ENCODE data around the gene SSC5D.

GRCh38 chr19:55455576-55456235 lies 32.5 kb upstream of the SSC5D start:
- TF ChIP-seq ELF4 (IDR thresholded peaks at IDR 0.05) (no peak), ARNT (IDR thresholded peaks at IDR 0.05) (no peak), FOXM1 (IDR thresholded peaks at IDR 0.05; ENCODE audit: borderline replicate concordance) (no peak), FOXA1 (IDR thresholded peaks at IDR 0.05) (no peak)
- TF ChIP-seq, protein P1, sequence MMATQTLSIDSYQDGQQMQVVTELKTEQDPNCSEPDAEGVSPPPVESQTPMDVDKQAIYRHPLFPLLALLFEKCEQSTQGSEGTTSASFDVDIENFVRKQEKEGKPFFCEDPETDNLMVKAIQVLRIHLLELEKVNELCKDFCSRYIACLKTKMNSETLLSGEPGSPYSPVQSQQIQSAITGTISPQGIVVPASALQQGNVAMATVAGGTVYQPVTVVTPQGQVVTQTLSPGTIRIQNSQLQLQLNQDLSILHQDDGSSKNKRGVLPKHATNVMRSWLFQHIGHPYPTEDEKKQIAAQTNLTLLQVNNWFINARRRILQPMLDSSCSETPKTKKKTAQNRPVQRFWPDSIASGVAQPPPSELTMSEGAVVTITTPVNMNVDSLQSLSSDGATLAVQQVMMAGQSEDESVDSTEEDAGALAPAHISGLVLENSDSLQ (IDR thresholded peaks at IDR 0.05): no peak

All from HEK293T (cell line).